ENCODE data around the gene TMEM127. TPM values are rescaled to one million over a fixed set of nuclear protein-coding genes. Genes with fewer than 3 reads are reported as not detected.
A peak's percentile ranks its signal among the peaks of the same experiment; 100 is the strongest.
"Not testable (repeated sequence)": the region's sequence is repeated elsewhere in the genome, so short reads cannot be mapped to it uniquely, and the experiment has no call there.

TMEM127 gene
- total RNA-seq, result 58.7 TPM
- long read RNA-seq, partial matches to known transcripts, result 3 of 41 reads
- long read RNA-seq, other reads (novel, unspliced or antisense), result 38 of 41 reads

GRCh38 chr2:96265840-96266679 lies at the start of gene TMEM127, which contains the start of gene CIAO1:
Gene TMEM127 (minus strand): TSS chr2:96265997. CDS start chr2:96265381, 616 bp downstream.
Gene CIAO1 (plus strand): TSS chr2:96266225. CDS start chr2:96266351, 126 bp downstream.
- peak; percentile 100 for DNase-seq (ENCODE audit: low spot score)

- peak; percentile 30 for DNase-seq (ENCODE audit: low spot score)
Observed at GRCh38 chr2:96315005-96315399, 49.2 kb upstream of the TMEM127 start.

DNA sequence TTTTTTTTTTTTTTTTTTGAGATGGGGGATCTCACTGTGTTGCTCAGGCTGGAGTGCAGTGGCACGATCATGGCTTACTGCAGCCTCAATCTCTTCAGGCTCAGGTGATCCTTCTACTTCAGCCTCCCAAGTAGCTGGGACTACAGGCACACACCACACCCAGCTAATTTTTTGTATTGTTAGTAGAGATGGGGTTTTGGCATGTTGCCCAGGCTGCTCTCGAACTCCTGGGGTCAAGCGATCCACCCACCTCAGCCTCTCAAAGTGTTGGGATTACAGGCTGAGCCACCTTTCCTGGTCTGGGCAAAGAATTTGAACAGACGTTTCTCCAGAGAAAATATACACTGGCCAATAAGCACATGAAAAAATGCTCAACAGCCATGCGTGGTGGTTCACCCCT lies 42.5 kb upstream of the TMEM127 start:
- no peak for DNase-seq (ENCODE audit: low spot score)

DNA sequence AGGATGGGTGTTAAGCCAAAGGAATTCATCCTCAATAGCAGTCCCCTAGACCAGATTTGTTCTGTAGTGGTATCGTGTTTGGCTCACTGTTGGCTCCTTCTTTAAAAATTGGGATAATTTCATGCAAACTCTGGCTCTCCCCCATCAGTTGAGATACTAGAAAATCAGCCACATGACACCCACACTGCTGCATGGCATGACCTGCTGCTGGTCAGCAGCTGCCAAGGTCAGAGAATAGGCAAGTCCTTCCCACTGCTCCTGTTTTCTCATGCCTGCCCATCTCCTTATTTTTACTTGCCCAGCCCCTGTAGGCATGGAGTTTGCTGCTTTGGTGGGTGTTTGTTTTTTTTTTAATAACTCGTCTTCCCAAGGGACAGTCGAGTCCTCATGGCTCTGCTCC lies 40.6 kb upstream of the TMEM127 start:
- no peak for DNase-seq (ENCODE audit: low spot score)

GRCh38 chr2:96305979-96306308 lies 40.1 kb upstream of the TMEM127 start:
- peak; percentile 73 for DNase-seq (ENCODE audit: low spot score)

- peak; percentile 95 for DNase-seq (ENCODE audit: low spot score)
Observed at GRCh38 chr2:96305091-96305978, 39.5 kb upstream of the TMEM127 start, which contains the start of gene SNRNP200. Gene SNRNP200 (minus strand): TSS chr2:96305546. CDS start chr2:96305437, 109 bp downstream.

GRCh38 chr2:96304606-96305005 lies 38.8 kb upstream of the TMEM127 start:
- DNase-seq (ENCODE audit: low spot score), result no peak

DNA sequence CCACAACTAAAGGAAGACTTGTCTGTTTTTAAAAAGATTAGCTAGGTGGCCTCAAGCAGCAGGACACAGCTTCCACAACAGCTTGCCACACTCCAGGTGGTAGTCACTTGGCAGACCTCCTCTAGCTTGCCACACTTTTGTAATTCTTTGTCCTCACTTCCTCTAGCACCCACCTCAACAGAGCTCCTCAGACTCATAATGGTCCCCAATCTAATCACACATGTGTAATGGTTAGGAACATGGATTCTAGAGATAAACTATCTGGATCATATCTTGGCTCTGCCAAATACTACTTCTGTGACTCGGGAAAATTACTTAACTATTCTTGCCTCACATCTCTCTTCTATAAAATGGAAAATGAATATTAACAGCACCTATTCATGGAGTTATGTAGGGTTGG lies 36.1 kb upstream of the TMEM127 start:
- no peak for DNase-seq (ENCODE audit: low spot score)

DNA sequence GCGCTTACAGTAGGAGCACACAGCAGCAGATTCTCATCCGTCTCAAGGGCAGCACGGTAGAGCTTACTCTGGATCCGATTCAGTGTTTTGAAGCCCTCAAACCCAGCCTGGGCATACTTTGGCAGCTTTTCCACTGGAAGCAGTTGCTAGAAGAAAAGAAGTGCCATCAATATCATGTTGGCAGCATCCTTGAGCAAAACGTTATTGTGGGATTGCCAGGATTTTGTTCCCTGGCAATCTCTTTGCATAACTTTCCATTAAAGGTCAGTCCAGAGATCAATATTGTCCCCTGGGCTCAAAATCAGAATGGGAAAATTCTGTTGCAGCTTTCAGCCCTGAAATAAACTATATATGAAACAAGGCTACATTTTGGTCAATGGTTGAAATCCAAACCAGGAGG lies 31.1 kb upstream of the TMEM127 start:
- no peak for DNase-seq (ENCODE audit: low spot score)

DNA sequence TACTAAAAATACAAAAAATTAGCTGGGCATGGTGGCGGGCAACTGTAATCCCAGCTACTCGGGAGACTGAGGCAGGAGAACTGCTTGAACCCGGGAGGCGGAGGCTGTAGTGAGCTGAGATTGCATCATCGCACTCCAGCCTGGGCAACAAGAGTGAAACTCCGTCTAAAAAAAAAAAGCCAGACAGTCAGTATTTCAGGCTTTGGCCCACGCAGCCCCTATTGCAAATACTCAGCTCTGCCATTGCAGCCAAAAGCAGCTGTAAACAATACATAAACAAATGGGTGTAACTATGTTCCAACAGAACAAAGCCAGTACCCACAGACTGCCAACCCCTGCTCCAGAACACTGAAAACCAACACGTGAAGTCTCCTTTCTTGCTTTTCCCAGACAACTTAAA lies 28.5 kb upstream of the TMEM127 start:
- DNase-seq (ENCODE audit: low spot score), result not testable (repeated sequence)

GRCh38 chr2:96291751-96292150 lies 26.0 kb upstream of the TMEM127 start:
- DNase-seq (ENCODE audit: low spot score), result no peak

- DNase-seq (ENCODE audit: low spot score), result no peak
Observed at GRCh38 chr2:96287273-96287856, 21.6 kb upstream of the TMEM127 start.

GRCh38 chr2:96276787-96277499 lies 11.1 kb upstream of the TMEM127 start:
- DNase-seq (ENCODE audit: low spot score), result no peak

DNA sequence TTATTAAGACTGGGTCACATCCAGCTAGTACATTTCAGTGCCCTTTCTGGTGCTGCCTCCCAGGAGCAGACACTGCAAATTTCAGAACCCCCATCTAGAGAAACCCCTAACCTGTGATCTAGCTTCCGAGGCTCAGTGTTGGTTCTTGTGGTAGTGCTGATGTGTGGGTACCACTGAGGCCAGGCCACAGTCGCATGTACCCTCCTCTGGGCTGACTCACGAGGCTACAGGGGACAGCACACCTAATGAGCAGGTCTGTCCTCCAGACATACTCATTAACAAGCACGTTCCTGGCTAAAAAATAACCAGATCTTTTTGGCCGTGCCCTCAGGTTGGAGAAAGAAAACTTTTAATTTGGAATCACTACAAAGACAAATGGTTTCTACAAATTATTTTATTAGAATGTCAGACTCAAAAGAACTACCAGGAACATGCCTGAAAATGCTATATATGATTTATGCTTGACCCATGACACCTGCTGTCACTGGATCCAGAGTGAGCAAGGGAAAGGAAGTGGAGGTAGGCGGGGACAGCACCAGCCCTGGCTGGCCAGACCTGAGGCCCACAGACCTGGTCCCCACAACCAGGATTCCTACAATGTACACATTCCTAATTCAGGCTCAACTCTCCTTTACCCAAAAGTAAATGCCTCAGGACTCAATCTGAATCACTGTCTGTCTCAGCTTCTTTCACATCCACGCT lies 8.7 kb upstream of the TMEM127 start:
- DNase-seq (ENCODE audit: low spot score), result no peak

GRCh38 chr2:96273763-96274162 lies 8.0 kb upstream of the TMEM127 start:
- no peak for DNase-seq (ENCODE audit: low spot score)

GRCh38 chr2:96271995-96272394 lies 6.2 kb upstream of the TMEM127 start:
- DNase-seq (ENCODE audit: low spot score), result no peak

- no peak for DNase-seq (ENCODE audit: low spot score)
Observed at GRCh38 chr2:96267159-96267971, 1.6 kb upstream of the TMEM127 start.

GRCh38 chr2:96265349-96265839 lies 403 bp downstream of the TMEM127 start:
- peak; percentile 92 for DNase-seq (ENCODE audit: low spot score)

Data from mesenteric fat pad (tissue), 1 donor.